GM23248 (cell line): ENCODE measurements around the gene FAM98A. TPM values are rescaled to one million over a fixed set of nuclear protein-coding genes. Genes with fewer than 3 reads are reported as not detected.

Experiments
- DNase-seq: peaks from one replicate; pipeline ENCODE4 v3.0.0-alpha.2; 2015
- H2AFZ ChIP-seq: fragments of 200-600 bp; sonication (generic); 2 replicates; pipeline ENCODE4 v1.6.1; 2016; ENCODE audit warnings: antibody characterized with exemption
- H3F3A ChIP-seq: fragments of 200-600 bp; sonication (generic); 2 replicates; pipeline ENCODE4 v1.6.1; 2016; ENCODE audit warnings: mild to moderate bottlenecking, antibody characterized with exemption, mixed run types; ENCODE audit not compliant: insufficient read depth
- H3K27ac ChIP-seq: fragments of 200-600 bp; sonication (generic); 2 replicates; pipeline ENCODE4 v1.5.1; 2016; ENCODE audit warnings: mild to moderate bottlenecking
- H3K27me3 ChIP-seq: fragments of 200-600 bp; sonication (generic); replicated peaks from 2 replicates; pipeline ENCODE4 v1.6.1; 2016; ENCODE audit warnings: mild to moderate bottlenecking; ENCODE audit not compliant: insufficient read depth
- H3K36me3 ChIP-seq: fragments of 200-600 bp; sonication (generic); 2 replicates; pipeline ENCODE4 v1.6.1; 2016; ENCODE audit warnings: low read depth, mild to moderate bottlenecking
- H3K4me1 ChIP-seq: fragments of 200-600 bp; sonication (generic); 2 replicates; pipeline ENCODE4 v1.6.1; 2016; ENCODE audit warnings: mild to moderate bottlenecking; ENCODE audit not compliant: insufficient read depth
- H3K4me2 ChIP-seq: fragments of 200-600 bp; sonication (generic); one replicate; pipeline ENCODE4 v1.6.1; 2016; ENCODE audit warnings: mild to moderate bottlenecking; ENCODE audit not compliant: unreplicated experiment
- H3K4me3 ChIP-seq: fragments of 200-600 bp; sonication (generic); 2 replicates; pipeline ENCODE4 v1.5.1; 2016; ENCODE audit warnings: mild to moderate bottlenecking
- H3K79me2 ChIP-seq: fragments of 200-600 bp; sonication (generic); 2 replicates; pipeline ENCODE4 v1.6.1; 2016; ENCODE audit warnings: mild to moderate bottlenecking; ENCODE audit not compliant: insufficient read depth
- H3K9ac ChIP-seq: fragments of 200-600 bp; sonication (generic); 2 replicates; pipeline ENCODE4 v1.6.1; 2016; ENCODE audit warnings: mild to moderate bottlenecking
- H3K9me2 ChIP-seq: fragments of 200-600 bp; sonication (generic); 2 replicates; pipeline ENCODE4 v1.6.1; 2016; ENCODE audit warnings: mixed run types, mild to moderate bottlenecking, moderate library complexity; ENCODE audit not compliant: insufficient read depth
- H3K9me3 ChIP-seq: fragments of 200-600 bp; sonication (generic); one replicate; pipeline ENCODE4 v1.6.1; 2017; ENCODE audit warnings: low read depth
- H4K20me1 ChIP-seq: fragments of 200-600 bp; sonication (generic); 2 replicates; pipeline ENCODE4 v1.6.0; 2016; ENCODE audit not compliant: insufficient read depth
- EZH2 ChIP-seq: fragments of 200-600 bp; sonication (generic); IDR thresholded peaks from 2 replicates; pipeline ENCODE4 v1.6.1; 2018; ENCODE audit warnings: antibody characterized with exemption, mild to moderate bottlenecking; ENCODE audit not compliant: insufficient read depth, poor library complexity, severe bottlenecking
- EZH2phosphoT487 ChIP-seq: fragments of 200-600 bp; sonication (generic); IDR thresholded peaks from 2 replicates; pipeline ENCODE4 v1.6.1; 2018; ENCODE audit warnings: antibody characterized with exemption, moderate library complexity, mild to moderate bottlenecking, low read depth; ENCODE audit not compliant: insufficient read depth
- WGBS, 2 experiments: methylation state at CpG; one replicate each; pipeline ENCODE4 v1.1.6; 2015 to 2017; ENCODE audit warnings: low lambda C conversion rate in 2 of 2, low coverage in 1 of 2; ENCODE audit errors: missing lambda C conversion rate in 2 of 2; 5-methylcytosine and 5-hydroxymethylcytosine counted together
- in situ Hi-C: fragments of 300-500 bp; cut with MboI; formaldehyde crosslinking; loops from 2 replicates; pipeline ENCODE4 v1.15.0; 2020
- polyA plus RNA-seq: library from polyadenylated mRNA; unstranded; fragments of >200 nt; fragmentation: Nextera tagmentation; extraction: Ambion mirVana; gene quantifications from 2 replicates; pipeline ENCODE4 v1.2.1, GENCODE V29; 2016
- total RNA-seq: library from RNA; depleted of rRNA; stranded (reverse); fragments of >200 nt; shearing (Covaris generic); gene quantifications from 2 replicates; pipeline ENCODE4 v1.2.3, GENCODE V29; 2014

Gene FAM98A
- total and polyA plus RNA-seq, 2 experiments from 2014 or later: 29.2 to 87.1 TPM

DNA sequence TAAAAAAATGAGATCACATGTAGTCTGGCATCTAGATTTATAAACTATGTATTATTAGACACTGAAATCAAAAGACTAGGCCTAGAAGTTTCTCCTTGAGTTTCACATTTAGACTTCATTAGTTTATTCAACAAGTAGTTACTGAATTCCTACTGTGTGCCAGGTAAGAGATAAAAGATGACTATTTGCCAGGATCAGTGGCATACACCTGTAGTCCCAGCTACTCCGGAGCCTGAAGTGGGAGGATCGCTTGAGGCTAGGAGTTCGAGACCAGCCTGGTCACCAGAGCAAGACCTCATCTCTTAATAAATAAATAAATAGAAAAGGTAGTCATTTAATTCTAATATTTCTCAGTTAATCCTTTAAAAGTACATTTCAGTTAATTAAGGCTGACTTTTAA, 2.1 kb downstream of the FAM98A start:
- Histone ChIP-seq H3K9ac (peak overlapping the region; percentile 94; the same call in 1 of the 2 replicates), H3K4me3 (peak overlapping the region; percentile 82)
- in situ Hi-C loops: loop anchor here (25.0 kb wide), 3 partner anchors 310 to 810 kb away; no protein-coding TSS in a partner anchor

DNA sequence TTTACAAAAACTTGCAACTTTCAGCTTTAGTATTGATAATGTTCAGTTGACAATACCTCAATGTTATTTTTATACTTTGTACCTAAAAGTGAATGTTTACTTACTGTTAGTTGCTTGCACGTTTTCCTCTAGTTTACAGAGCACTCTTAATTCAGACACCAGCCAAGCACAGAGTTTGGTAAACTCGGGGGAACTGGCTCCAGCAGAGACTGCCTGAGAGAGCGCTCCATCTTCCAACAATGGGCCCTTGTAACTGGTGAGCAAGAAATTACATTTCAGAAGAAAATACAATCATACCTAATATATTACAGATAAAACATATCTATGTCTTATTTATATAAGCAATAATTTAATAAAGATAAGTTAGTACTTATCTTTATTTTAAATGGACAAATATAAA, 3.7 kb downstream of the FAM98A start:
- 55 to 60% methylated on average over 3 of the region's 3 CpGs for WGBS, 2 experiments
- H3K36me3 ChIP-seq: peaks cover 39% of the 10 kb centered on the region
- H3K4me1 ChIP-seq: peaks cover 32% of the 10 kb centered on the region
- no peak for DNase-seq
- H3K4me2 ChIP-seq: peak overlapping the region; percentile 8
- no peaks in the 10 kb centered on the region for H3K9me2 ChIP-seq
- no peaks in the 10 kb centered on the region for H4K20me1 ChIP-seq
- H3K4me3 ChIP-seq: no peak overlapping the region
- H3K79me2 ChIP-seq: peaks cover 84% of the 10 kb centered on the region
- H3K27ac ChIP-seq: no peak overlapping the region
- TF ChIP-seq EZH2: no peak
- no peak for TF ChIP-seq EZH2phosphoT487
- in situ Hi-C loops: loop anchor here (25.0 kb wide), 3 partner anchors 308 to 808 kb away; no protein-coding TSS in a partner anchor
- 0 out of 2 replicates have a peak, but pooled peaks cover 3% of the 10 kb centered on the region for H3F3A ChIP-seq
- no peaks in the 10 kb centered on the region for H3K9me3 ChIP-seq
- H3K9ac ChIP-seq: no peak overlapping the region
- no peak overlapping the region for H2AFZ ChIP-seq
- H3K27me3 ChIP-seq: no peaks in the 10 kb centered on the region

More for the DNA sequence above, 2.1 kb downstream of the FAM98A start:
- Histone ChIP-seq H3F3A (no peaks in the 10 kb centered on the region), H2AFZ (no peak overlapping the region), H3K27me3 (no peaks in the 10 kb centered on the region), H3K9me2 (no peaks in the 10 kb centered on the region), H3K36me3 (peaks cover 25% of the 10 kb centered on the region), H3K9me3 (no peaks in the 10 kb centered on the region), H3K27ac (no peak overlapping the region), H3K4me2 (peak overlapping the region; percentile 96), H3K79me2 (peaks cover 68% of the 10 kb centered on the region), H4K20me1 (no peaks in the 10 kb centered on the region), H3K4me1 (peaks cover 35% of the 10 kb centered on the region)
- no peak for DNase-seq
- WGBS, 2 experiments: 87% methylated on average over 3 of the region's 3 CpGs
- TF ChIP-seq EZH2phosphoT487 (no peak), EZH2 (no peak)

GRCh38 chr2:33589444-33589843, 9.7 kb downstream of the FAM98A start:
- Histone ChIP-seq H3K9ac (no peak overlapping the region), H3K79me2 (peaks cover 67% of the 10 kb centered on the region), H3K4me3 (no peak overlapping the region), H4K20me1 (no peaks in the 10 kb centered on the region), H3K27ac (no peak overlapping the region), H2AFZ (no peak overlapping the region), H3K36me3 (peaks cover 69% of the 10 kb centered on the region), H3K4me1 (peaks cover 10% of the 10 kb centered on the region), H3K27me3 (no peaks in the 10 kb centered on the region), H3K9me3 (no peaks in the 10 kb centered on the region), H3K4me2 (no peak overlapping the region), H3K9me2 (no peaks in the 10 kb centered on the region), H3F3A (0 out of 2 replicates have a peak, but pooled peaks cover 13% of the 10 kb centered on the region)
- no peak for TF ChIP-seq EZH2phosphoT487
- no peak for TF ChIP-seq EZH2
- WGBS, 2 experiments: 2 to 15% methylated on average over 1 of the region's 1 CpG
- peak; percentile 33 for DNase-seq
- in situ Hi-C loops: loop anchor here (25.0 kb wide), 3 partner anchors 302 to 802 kb away; no protein-coding TSS in a partner anchor

DNA sequence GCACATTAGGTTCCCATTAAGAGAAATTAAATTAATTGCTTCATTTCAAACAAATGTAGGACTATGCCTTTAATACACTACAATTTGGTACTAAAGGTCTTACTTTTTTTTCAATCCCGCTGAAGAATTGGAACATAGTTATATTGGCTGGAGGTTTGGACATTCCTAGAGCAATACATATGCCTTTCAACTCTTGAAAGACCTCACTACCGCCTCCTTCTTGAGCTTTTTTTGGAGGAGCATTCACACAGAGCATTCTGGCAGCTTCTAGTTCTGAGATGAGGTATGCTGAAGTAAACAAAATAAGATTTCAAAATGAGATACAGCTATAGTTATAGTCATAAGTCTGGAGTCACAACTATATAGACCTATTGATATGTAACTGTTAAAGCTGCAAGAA, 10.9 kb downstream of the FAM98A start:
- DNase-seq: peak; percentile 59
- Histone ChIP-seq H4K20me1 (no peaks in the 10 kb centered on the region), H3K4me1 (peaks cover 10% of the 10 kb centered on the region), H3K79me2 (peaks cover 57% of the 10 kb centered on the region), H3K4me2 (no peak overlapping the region), H3K9me3 (no peaks in the 10 kb centered on the region), H3K9me2 (no peaks in the 10 kb centered on the region), H3F3A (peaks cover 25% of the 10 kb centered on the region; the same call in 1 of the 2 replicates), H3K36me3 (peaks cover 70% of the 10 kb centered on the region), H3K4me3 (no peak overlapping the region), H2AFZ (no peak overlapping the region), H3K27me3 (no peaks in the 10 kb centered on the region), H3K27ac (no peak overlapping the region), H3K9ac (no peak overlapping the region)
- TF ChIP-seq EZH2: no peak
- no peak for TF ChIP-seq EZH2phosphoT487
- in situ Hi-C loops: loop anchor here (25.0 kb wide), 3 partner anchors 301 to 801 kb away; no protein-coding TSS in a partner anchor
- WGBS, 2 experiments: 17 to 21% methylated on average over 2 of the region's 2 CpGs
